IPS-NIHi7 (cell line): ENCODE results near the gene KRT33B.
"Not testable (repeated sequence)": the region's sequence is repeated elsewhere in the genome, so short reads cannot be mapped to it uniquely, and the experiment has no call there.

Experiments used
- DNase-seq: peaks from one replicate; pipeline ENCODE4 v3.0.0; 2012; ENCODE audit warnings: mixed read lengths; ENCODE audit errors: extremely low spot score

KRT33B gene

DNA sequence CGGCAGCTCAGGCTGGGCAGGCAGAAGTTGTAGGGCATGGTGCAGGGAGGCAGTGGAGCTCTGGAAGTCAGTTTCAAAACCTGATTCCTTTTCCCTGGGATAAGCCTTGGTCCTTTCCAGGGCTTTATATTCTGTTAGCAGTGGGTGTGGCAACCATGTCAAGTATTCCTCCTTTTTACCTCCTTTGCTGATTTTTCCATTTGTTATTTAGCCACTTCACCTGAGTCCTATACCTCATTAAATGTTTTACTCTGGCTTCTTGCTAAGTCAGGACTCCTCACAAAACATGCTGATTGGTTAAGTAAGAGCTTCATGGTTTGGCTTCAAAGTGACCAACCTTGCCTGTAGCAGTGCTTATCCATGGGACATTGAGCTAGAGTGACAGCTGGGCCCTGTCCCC, at the start of gene KRT33B:
Gene KRT33B, minus strand, starts transcription at position 101 of the 400 bp plus-strand sequence. Its CDS starts 63 bp downstream, at position 38.
- no peak for DNase-seq

DNA sequence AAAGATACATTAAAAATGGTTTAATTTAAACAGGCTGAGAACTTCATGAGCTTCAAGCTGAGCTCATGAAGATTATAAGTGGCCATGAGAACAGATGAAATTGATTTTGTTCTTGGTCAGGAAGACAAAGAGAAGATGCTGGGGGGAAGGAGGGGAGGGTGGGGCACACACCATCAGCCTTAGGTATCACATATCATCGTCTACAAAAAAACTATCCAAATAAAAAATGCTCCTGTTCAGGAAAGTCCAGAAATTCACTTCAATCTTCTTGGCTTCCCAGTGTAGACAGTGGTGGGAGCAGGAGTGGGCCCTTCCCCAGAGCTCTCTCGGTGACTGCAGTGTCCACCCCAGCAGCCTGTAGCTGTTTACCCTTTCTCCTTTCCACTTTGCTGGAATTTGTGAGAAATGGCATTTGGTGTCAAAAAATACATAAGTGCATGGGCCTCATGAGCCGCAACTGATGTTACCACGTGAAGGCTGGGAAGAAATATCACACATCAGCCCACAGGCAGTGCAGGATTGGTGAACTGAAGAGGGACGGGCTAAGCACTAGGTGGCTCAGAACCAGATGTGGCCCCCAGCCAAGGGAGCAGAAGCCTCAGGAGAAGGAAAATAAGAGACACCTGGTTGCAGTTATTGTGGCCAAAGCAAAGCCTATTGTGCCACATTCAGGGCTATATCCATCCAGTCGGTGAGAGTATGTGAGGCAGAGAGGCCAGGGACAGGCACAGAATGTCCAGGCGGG, 48.7 kb upstream of the KRT33B start:
- no peak for DNase-seq

DNA sequence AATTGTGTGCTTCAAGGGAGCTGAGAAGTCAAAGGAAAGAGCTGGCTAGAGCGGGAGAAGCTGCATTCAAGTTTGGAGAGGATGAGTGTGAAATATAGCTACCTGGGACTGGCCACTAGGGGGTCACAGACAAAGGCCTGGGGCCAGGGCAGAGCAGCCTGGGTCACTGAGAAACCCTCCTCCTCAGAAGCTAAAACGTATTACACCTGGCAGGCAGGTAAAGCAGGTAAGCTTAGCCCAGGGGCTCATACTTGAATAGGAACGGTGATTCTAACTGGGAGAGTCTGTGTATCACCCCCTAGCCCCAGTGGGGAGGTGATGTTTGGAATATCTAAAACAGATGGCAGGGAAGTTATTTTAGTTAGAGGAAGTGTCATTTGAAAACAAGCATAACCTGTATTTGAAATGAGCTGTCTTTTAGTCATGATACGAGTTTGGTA, 48.0 kb upstream of the KRT33B start:
- DNase-seq, result peak; percentile 87

DNA sequence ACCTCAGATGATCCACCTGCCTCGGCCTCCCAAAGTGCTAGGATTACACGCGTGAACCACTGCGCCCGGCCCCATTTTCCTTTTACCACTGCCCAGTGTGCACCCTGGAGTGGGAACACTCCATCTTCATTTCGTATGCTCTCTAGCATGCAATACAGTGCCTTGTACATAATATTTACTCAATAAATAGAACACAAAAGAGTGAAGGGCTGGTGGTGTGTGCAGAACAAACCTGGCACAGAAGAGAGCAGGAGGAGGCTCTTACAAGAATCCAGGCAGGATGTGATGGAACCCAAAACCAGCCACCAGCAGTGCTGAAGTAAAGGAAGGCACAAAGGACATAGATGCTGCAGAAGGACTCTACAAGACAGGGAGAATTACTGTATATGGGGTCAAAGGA, 47.5 kb upstream of the KRT33B start:
- DNase-seq, result no peak

DNA sequence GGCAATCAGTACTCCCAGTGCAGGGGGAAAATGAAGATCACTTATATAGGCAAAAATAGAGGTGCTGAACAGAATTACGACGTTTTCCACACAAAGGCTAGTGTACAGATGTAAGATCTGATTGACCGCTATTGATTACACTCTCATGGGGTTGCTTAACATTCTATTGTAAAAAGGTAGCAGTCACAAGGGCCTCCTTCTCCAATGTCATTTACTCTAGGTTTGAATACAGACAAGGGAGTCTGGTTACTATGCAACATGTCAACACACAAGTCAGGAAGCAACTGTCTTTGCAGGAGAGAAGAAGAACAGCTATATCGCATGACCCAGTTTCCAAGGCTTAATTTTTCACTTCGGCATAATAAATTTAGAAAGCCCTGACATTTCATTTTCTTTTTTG, 46.9 kb upstream of the KRT33B start:
- DNase-seq, result no peak

DNA sequence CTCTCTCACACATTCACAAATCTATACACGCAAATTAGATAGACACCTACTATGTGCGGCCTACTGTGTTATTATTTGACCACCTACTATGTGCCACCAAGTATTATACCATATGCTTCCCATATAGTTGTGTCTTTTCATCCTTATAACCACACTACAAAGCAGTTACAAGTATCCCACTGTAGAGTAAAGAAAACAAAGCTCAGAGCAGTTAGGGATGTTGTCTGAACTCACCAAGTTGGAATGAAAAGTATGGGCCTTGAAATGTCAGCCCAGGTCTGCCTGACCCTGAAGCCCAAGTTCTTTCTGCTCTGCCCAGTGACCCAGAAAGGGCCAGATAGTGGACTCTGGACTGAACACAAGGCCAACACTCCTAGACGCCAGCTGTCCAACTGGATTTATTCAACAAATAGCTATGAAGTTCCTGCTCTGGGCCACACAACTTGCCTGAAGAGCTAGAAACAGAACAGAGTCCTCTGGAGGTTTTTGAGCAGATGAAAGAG, 46.3 kb upstream of the KRT33B start:
- no peak for DNase-seq

DNA sequence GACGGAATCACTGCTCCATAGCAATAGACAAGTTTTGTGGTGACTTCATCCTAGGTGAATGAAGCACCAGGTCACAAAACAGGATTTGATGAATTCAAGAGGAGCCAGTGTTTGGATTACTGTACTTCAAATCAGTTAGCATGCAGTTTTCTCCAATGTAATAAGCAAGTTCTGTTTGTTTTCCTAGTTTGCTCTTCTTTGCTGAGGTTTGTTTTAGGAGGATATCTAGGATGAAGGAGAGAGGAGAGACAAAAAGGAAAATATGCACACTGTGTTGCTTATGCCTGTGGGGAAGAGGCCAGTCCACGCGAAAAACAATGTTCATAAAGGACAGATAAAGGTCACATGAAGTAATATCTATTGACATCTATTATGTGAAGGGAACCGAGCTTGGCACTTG, 45.8 kb upstream of the KRT33B start:
- no peak for DNase-seq

DNA sequence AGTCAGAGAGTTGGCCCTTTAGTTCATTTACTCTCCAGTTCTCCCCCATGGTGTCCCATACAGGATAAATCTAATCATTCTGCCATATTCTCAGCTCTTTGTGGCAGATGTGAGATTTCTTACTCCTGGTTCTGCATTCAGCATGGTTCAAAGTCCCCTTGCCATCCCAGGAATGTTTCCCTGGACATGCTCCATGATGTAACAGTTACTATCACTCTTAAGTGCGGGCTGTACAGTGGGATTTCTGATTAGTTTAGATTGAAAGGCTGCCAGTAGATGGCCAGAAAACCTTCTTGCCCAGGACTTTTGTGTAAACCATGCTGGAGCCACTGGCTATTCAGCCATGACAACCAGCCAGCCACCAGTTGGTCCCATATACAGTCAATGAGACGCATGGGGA, 44.4 kb upstream of the KRT33B start:
- no peak for DNase-seq

DNA sequence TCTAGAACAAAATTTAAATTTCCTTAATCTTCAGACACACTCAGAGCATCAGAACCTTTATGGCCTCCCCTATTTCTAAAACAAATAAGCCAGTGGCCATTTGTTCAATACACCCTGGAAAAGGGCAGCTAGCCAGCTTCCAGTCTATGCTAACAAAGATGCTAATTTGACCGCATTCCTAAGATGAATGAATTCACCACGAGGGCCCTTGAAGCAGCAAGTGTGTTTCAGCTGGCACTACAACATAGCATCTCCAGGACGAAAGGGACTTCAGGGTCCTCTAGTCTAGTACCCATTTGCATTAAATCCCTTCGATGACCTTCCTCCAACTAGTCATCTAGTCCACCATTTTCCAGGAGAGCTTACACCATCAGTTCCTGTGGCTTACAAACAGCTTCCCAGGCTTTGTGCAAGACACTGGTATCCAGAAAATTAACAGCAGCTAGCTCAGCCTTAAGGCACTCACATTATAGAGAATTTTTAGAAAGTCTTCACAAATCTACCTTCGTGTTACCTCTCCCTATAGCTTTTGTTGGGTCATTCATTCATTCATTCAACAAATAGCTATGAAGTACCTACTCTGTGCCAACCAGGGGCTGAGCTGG, 43.8 kb upstream of the KRT33B start:
- DNase-seq, result peak; percentile 56

DNA sequence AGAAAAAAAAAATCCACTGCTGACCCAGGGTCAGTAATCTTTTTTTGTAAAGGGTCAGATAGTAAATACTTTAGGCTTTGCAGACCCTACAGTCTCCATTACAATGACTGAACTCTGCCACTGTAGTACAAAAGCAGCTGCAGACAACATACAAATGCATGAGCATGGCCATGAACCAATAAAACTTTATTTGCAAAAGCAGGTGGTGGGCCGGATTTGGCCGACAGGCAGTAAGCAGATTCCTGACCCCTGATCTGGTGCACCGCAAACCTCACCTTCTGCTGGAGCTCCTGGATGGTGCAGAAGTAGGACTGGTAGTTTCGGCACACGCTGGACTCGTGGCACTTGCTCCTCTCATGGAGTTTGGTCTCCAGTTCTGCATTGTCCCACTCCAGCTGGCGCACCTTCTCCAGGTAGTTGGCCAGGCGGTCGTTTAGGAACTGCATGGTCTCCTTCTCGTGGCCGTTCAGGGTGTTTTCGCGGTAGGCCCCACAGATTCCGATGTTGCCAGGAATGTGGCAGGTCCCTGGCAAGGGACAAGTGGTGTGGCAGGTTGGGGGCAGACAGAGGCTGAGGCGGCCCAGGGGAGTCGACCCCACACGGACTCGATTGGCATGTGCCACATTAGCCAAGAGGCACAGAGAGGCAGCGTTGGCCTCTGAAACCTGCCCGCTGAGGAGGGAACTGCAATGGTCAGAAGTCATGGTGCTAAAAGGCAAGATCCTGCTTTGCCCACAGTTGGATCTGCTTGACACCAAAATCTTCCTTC, 41.6 kb upstream of the KRT33B start:
- no peak for DNase-seq

DNA sequence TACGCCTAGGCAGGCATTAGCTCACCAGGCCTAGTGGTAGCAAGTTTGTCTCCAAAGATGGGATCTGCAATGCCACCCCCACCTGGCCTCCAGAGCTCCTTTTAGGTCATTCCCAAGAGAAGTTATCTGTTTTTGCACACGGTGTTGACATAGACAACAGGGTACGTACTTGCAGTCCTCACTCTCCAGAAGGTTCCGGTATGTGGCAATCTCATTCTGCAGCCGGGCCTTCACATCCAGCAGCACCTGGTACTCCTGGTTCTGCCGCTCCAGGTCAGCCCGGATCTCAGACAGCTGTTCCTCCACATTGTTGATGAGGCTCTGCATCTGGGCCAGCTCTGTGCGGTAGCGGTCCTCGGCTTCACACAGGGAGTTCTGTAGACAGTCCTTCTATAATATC, 37.6 kb upstream of the KRT33B start:
- no peak for DNase-seq

DNA sequence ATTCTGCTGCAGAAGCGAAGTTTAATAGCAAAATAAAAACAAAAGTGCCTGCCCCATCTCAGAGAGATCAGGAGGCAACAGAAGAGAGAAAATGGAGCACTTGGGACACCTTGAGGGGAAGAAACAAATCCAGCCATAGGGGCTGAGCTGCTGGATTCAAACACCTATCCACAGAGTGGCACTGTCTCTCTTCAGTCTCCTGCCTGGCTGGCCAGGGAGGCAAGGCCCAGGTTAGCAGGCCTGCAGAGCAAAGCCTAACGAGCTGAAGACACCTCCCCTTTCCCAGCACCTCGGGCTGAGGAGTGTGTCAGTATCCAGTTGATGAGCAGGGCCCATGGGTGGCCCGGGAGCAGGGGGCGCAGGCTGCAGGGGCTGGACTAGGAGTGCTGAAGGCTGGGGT, 36.6 kb upstream of the KRT33B start:
- DNase-seq, result peak; percentile 58

DNA sequence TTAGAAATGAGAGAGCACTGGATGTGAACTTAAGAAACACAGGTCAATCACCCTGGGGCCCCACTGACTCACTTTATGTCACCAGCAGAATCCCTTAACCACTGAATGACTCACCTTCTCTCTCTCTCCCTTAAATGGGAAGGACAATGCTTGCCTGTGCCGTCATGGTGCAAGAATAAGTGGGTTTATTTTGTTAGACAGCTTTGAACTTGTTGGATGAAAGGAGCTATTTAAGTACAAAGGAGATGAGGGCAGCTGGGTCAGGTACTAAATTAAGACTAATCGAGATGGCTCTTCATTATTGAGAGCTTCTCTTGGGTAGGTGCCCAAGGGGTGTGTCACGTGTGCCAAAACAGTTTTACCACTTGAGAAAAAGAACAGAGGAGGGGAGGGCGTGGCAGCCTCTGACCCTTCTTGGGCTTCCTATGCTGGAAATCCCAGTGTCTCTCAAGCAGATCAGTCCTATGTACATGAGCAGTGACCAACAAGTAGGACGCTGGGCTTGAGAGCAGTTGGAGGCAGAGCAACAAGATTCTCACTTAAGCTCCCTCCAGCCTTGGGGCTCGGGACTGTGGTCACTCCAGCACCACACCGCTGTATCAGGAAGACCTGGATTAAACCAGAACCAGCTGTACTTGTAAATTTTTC, 34.5 kb upstream of the KRT33B start:
- no peak for DNase-seq

DNA sequence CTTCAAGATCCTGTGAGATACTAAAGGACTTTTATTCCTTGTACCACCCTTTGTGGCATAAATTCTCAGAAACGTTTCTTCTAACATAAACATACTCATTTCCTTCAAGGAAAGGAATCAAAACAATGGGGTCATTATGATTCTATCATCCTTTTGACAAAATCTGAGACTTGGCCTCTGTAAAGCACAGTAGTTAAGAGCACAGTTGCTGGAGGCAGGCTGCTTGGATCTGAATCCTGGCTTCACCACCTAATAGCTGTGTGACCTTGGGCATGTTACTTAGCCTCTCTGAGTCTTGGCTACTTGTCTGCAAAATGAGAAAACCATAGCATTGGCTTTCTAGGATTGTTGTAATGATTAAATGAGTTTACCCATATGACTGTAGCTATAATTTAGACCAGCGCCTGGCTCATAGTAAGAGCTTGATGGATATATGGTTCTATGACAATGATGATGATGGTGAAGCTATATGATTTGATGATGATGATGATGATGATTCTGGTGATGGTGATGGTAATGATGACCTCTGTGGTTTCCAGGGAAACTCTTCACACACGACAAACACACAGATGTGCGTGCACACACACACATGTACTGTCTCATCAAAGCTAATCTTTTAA, 33.9 kb upstream of the KRT33B start:
- DNase-seq, result no peak

DNA sequence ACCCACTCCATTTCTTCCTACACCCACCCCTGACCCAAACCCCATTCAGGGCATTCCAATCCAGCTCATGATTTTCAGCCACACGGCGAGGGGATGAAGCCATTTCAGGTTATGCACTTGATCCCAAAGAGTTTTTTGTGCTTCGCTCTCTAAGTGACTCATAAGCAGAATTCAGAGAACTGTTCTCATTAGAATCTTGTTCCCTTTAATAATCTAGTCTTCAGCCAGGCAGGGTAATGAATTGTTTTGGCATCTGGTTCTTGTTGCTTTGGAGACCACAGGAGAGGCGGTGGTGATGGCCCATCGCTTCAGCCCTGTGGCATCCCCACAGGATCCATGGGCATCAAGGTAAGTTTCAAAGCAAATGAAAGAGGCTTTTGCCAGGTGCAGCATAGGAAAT, 32.5 kb upstream of the KRT33B start:
- DNase-seq, result no peak

DNA sequence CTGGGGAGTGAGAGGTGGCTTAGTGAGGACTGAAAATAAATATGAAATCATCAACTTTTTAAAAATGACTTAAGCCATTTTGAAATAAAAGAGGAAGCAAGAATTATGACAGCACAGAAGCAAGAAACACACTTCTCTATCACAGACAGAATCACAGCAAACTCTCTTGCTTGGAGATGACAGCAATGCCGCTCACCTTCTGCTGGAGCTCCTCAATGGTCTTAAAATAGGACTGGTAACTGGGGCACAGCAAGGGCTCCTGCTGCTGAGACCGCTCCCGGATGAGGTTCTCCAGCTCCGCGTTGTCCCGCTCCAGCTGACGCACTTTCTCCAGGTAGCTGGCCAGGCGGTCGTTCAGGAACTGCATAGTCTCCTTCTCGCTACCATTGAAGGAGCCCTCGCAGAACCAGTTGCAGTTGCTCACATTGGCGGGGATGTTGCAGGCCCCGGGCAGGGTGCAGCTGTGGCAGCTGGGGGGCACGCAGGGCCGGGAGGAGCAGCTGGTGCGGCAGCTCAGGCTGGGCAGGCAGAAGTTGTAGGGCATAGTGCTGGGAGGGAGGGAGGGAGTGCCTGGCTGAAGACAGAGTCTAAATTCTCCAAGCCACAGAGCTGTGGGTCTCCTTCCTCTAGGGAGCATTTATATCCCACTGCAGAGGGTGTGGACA, 27.5 kb upstream of the KRT33B start, which contains the start of gene KRT31:
Gene KRT31, minus strand, starts transcription at position 613 of the 665 bp plus-strand sequence. Its CDS starts 69 bp downstream, at position 544.
- no peak for DNase-seq

DNA sequence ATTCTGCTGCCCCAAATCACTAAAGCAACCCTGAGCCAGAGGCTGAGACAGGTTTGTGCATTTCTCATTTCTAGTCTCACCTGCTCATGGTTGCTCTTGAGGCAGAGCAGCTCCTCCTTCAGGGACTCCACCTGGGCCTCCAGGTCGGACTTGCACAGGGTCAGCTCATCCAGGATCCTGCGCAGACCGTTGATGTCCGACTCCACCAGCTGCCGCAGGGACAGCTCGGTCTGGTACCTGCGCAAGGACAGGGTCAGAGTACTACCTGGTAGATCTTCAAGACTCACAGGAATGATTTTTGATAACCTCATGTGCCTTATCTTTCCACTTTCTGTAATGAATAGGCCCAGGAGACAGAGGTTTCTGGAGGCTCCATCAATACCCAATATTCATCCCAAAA, 26.7 kb upstream of the KRT33B start:
- DNase-seq, result no peak

DNA sequence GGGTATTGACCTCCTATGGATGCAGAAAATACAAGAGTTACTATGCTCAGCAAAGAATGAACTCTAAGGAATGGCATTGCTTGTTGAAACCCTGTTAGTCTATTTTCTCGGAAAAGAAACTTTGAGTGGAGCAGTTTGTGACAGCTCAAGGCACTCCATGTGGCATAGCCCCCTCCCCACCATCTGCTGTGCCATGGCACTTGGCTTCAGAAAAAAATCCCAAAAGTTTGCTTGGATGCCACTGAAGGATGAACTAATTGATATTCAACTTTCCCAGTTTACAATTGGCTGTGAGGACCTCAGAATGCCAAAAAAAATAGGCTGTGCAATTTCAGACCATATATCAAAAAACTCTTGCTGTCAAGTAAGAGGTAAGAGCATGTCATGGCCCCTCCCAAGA, 26.0 kb upstream of the KRT33B start:
- no peak for DNase-seq

DNA sequence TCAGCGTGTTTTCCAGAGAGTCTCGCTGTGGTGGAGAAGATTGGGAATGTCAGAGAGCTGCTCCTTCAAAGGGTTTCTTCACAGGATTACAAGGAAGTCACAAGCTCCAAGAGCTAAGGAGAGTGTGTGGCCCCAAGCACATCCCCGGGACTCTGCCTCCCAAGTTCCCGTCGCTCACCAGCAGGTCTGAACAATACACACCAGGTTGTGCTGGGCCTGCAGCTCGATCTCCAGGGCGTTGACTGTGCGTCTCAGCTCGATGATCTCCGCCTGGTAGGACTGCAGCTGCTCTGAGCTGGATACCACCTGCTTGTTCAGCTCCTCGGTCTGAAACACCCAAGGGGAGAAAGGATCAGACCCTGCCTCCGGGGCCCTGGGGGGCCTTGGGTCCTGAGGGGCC, 25.4 kb upstream of the KRT33B start:
- not testable (repeated sequence) for DNase-seq

DNA sequence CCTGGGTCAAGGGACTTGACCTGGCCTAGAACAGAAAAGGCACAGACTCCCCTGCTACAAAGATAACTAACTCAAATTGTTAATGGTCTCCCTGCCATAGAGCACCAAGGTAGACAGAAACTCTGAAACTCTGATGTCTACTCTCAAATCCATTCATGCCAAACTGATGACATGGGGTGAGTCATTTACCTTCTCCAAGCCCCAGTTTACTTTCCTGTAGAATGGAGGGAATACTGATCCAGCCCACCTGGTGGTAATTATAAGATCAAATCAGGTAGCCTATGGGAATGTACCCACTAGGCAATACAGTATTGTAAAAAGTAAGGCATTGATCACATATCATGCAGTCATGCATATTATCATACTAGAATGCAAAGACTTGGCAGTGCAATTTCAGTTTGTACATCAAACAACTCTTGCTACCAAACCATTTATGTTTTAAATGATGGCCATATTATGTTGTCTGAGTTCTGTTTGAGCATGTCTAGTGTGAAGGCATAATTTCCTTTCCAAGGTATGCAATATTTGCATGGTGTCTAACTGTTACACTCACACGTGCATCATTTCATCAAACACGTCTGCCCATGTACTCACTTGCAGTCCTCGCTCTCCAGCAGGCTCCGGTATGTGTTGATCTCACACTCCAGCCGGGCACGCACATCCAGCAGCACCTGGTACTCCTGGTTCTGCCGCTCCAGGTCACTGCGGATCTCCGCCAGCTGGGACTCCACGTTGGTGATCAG, 24.8 kb upstream of the KRT33B start:
- no peak for DNase-seq
